ENCODE results near the gene MLLT6.

GRCh38 chr17:38709864-38710603 is 5.0 kb downstream of the MLLT6 start:
- TF ChIP-seq CTCF (conservative IDR thresholded peaks at IDR 0.05; ENCODE audit: low read depth, low read length): no peak
- TF ChIP-seq EZH2 (IDR thresholded peaks at IDR 0.05; ENCODE audit: low read length, unreplicated experiment): no peak
